K562 (cell line): ENCODE data around the gene ATXN1L. TPM values are rescaled to one million over a fixed set of nuclear protein-coding genes. Genes with fewer than 3 reads are reported as not detected.

ENCODE experiments used
- ATAC-seq: fragments of 200-7000 bp; cut with Tn5 transposase; 3 replicates; pipeline ENCODE4 v1.9.1; 2020; ENCODE audit warnings: moderate library complexity
- BruUV-seq: library from RNA; stranded (reverse); fragments of 400-500 nt; replicated peaks from 2 replicates; lab custom pipeline; 2021; lab: Mats Ljungman, UMichigan
- CTCF ChIA-PET: fragments of 300-600 bp; formaldehyde crosslinking; extraction: SDS; loops from one replicate; lab custom pipeline; 2021; ENCODE audit warnings: low intra/inter-chr PET ratio; lab: Yijun Ruan, JAX
- POLR2A ChIA-PET: fragments of 300-600, 350-650 bp; sonication (Branson Sonifier 250); formaldehyde crosslinking; extraction: SDS; loops from one replicate; lab custom pipeline; 2021; ENCODE audit warnings: antibody characterized with exemption, inconsistent platforms; lab: Yijun Ruan, JAX
- DNase-seq, 4 experiments: peaks; one replicate each; pipeline versions ENCODE4 v3.0.0 to v3.0.0-alpha.2; 2011 to 2018; ENCODE audit warnings: low spot score in 3 of 4, mixed read lengths in 3 of 4; ENCODE audit errors: extremely low read depth in 1 of 4
- FAIRE-seq: peaks from 2 replicates; lab custom pipeline; 2011; peaks lifted over from hg19 to GRCh38; lab: Jason Lieb, UNC
- H2AFZ ChIP-seq: 2 replicates; pipeline ENCODE4 v1.6.0; 2011; ENCODE audit warnings: low read depth, low read length, control low read depth, inconsistent platforms
- H3K27ac ChIP-seq: fragments of 200-600 bp; 3 replicates; pipeline ENCODE4 v1.8.0; 2011; ENCODE audit warnings: low read depth, mild to moderate bottlenecking, control low read depth, inconsistent platforms, low read length, moderate library complexity, mixed read lengths; ENCODE audit errors: extremely low read depth
- H3K27me3 ChIP-seq, 2 experiments: fragments of 300-600 bp in 1 of 2; 2 replicates in 1 of 2; 3 replicates in 1 of 2; pipeline versions ENCODE4 v1.6.0 to v1.8.0; 2011; ENCODE audit warnings: inconsistent platforms in 2 of 2, low read length in 2 of 2, mild to moderate bottlenecking in 1 of 2, mixed read lengths in 1 of 2, moderate library complexity in 1 of 2; ENCODE audit not compliant: control insufficient read depth in 2 of 2, insufficient read depth in 2 of 2
- H3K36me3 ChIP-seq: fragments of 300-600 bp; 3 replicates; pipeline ENCODE4 v1.8.0; 2011; ENCODE audit warnings: mild to moderate bottlenecking, low read length, inconsistent platforms; ENCODE audit not compliant: control insufficient read depth, insufficient read depth
- H3K4me1 ChIP-seq, 2 experiments: fragments of 200-600 bp in 1 of 2; replicated peaks in 1 of 2; 2 replicates in 1 of 2; 3 replicates in 1 of 2; pipeline versions ENCODE4 v1.5.1 to v1.8.0; 2011; ENCODE audit warnings: inconsistent platforms in 2 of 2, low read length in 2 of 2, mild to moderate bottlenecking in 1 of 2, mixed read lengths in 1 of 2, moderate library complexity in 1 of 2; ENCODE audit not compliant: control insufficient read depth in 2 of 2, insufficient read depth in 2 of 2
- H3K4me2 ChIP-seq: 2 replicates; pipeline ENCODE4 v1.6.1; 2011; ENCODE audit warnings: low read length, control low read depth, inconsistent platforms, mixed read lengths; ENCODE audit not compliant: insufficient read depth
- H3K4me3 ChIP-seq: fragments of 200-600 bp; sonication (generic), shearing (Covaris generic); 2 replicates; pipeline ENCODE4 v1.5.1; 2016; ENCODE audit warnings: control low read depth, inconsistent platforms
- H3K79me2 ChIP-seq: fragments of 200-600 bp; 3 replicates; pipeline ENCODE4 v1.8.0; 2011; ENCODE audit warnings: low read length, inconsistent platforms; ENCODE audit not compliant: control insufficient read depth, insufficient read depth
- H3K9ac ChIP-seq, 2 experiments: 2 replicates each; pipeline versions ENCODE4 v1.6.0 to v1.6.1; 2011; ENCODE audit warnings: low read depth in 2 of 2, low read length in 2 of 2, control low read depth in 1 of 2, inconsistent platforms in 1 of 2, mild to moderate bottlenecking in 1 of 2, mixed read lengths in 1 of 2; ENCODE audit not compliant: insufficient read depth in 1 of 2
- H3K9me1 ChIP-seq: one replicate; pipeline ENCODE4 v1.6.0; 2011; ENCODE audit warnings: inconsistent platforms, mild to moderate bottlenecking, low read length, moderate library complexity; ENCODE audit not compliant: control insufficient read depth, insufficient read depth
- H3K9me3 ChIP-seq: replicated peaks from 2 replicates; pipeline ENCODE4 v1.5.1; 2011; ENCODE audit warnings: low read depth, low read length, inconsistent platforms; ENCODE audit not compliant: control insufficient read depth, insufficient read depth
- H4K20me1 ChIP-seq: replicated peaks from 2 replicates; pipeline ENCODE4 v1.6.1; 2011; ENCODE audit warnings: low read length, inconsistent platforms, mixed read lengths; ENCODE audit not compliant: control insufficient read depth, insufficient read depth
- POLR2AphosphoS2 ChIP-seq: IDR thresholded peaks from 2 replicates; pipeline ENCODE4 v1.6.1; 2012; ENCODE audit warnings: low read length, improper control_type of control experiment
- RBM14 ChIP-seq: fragments of 200-400 bp; formaldehyde crosslinking; IDR thresholded peaks from 2 replicates; pipeline ENCODE4 v1.6.1; 2018; ENCODE audit warnings: low read depth, mild to moderate bottlenecking, low read length, moderate library complexity, borderline replicate concordance; ENCODE audit not compliant: insufficient read depth
- ZC3H8 ChIP-seq: fragments of 450-650 bp; IDR thresholded peaks from 2 replicates; pipeline ENCODE4 v1.6.1; 2017
- ZNF175 ChIP-seq: fragments of 200-800 bp; sonication (Bioruptor generic); IDR thresholded peaks from 2 replicates; pipeline ENCODE4 v1.6.1; 2016; ENCODE audit warnings: low read depth, mild to moderate bottlenecking, missing genetic modification characterization, missing compliant biosample characterization
- WGBS: fragments of 100-300 bp; shearing (Covaris generic); methylation state at CpG from one replicate; pipeline ENCODE4 v1.1.6; 2016; ENCODE audit warnings: low coverage, mixed read lengths; ENCODE audit not compliant: insufficient coverage; ENCODE audit errors: missing lambda C conversion rate; 5-methylcytosine and 5-hydroxymethylcytosine counted together
- in situ Hi-C: fragments of 300-500 bp; cut with MboI; formaldehyde crosslinking; loops from 4 replicates; pipeline ENCODE4 v1.15.0; 2018; ENCODE audit warnings: inconsistent platforms, mixed read lengths
- intact Hi-C: fragments of 100-400 bp; cut with micrococcal nuclease; formaldehyde crosslinking; loops from 2 replicates; pipeline ENCODE4 v1.14.2; 2022
- polyA plus RNA-seq, 8 experiments: library from polyadenylated mRNA; depleted of rRNA in 4 of 8; stranded (reverse) in 5 of 8; unstranded in 3 of 8; fragments of >200 nt; fragmentation: Nextera tagmentation in 2 of 8; fragmentation: Illumina TruSeq in 1 of 8; extraction: Ambion mirVana in 2 of 8; extraction: Trizol in 1 of 8; gene quantifications; 2 replicates each; pipeline versions ENCODE4 v1.2.1 to v1.2.3, GENCODE V29; 2011 to 2014; ENCODE audit warnings: inconsistent platforms in 1 of 8, missing spikeins in 1 of 8
- total RNA-seq, 7 experiments: library from RNA; depleted of rRNA in 6 of 7; stranded (reverse); fragments of >200 nt in 6 of 7; fragmentation: Illumina TruSeq in 2 of 7; extraction: Trizol in 2 of 7; gene quantifications; 2 replicates each; pipeline versions ENCODE4 v1.2.1 to v1.2.3, GENCODE V29; 2011 to 2021; ENCODE audit warnings: low replicate concordance in 1 of 7

The ATXN1L gene
- total and polyA plus RNA-seq, 9 of the 15 experiments (the other 6 are each of a cell fraction or from before 2014, with no cell fraction given): 1.4 to 11.3 (median 9.3) TPM

DNA sequence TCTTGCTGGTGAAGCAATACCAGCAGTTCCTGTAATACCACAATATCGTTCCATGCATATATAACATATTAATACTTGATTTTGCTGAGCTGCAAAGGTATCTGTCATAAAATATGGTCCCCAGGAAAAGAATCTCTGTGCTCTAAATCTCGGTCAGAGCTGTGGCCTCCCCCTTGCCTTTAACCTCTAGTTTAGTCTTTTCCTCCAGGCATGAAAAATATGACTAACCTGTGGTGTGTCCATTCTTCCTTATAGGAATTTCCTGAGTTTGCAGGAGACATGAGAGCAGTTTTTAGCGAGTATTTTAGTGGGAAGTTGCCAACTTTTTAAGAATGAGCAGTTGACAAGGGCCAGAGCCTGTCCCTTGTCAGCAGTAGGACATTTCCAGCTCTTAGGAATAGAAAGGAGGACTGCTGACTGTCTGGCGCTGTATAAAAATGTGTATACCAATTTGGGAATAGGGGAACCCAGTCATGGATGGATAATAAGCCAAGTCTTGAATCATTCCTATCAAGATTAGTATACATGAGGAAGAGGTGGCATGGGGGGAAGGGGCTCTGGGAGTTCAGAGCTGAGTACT, 8.7 kb downstream of the ATXN1L start:
- POLR2A ChIA-PET: interaction anchor here (0.6 to 2.4 kb wide), 3 partner anchors 9 to 175 kb away, joined by 3 to 12 read pairs (median 4); partner anchors contain the start of gene ATXN1L
- WGBS: 69% methylated on average over 4 of the region's 4 CpGs
- no peak overlapping the region for H2AFZ ChIP-seq
- in situ Hi-C loops (no loop called here), intact Hi-C loops (no loop called here)
- no peak overlapping the region for H3K9ac ChIP-seq
- no peak overlapping the region for H3K4me3 ChIP-seq
- no peaks in the 10 kb centered on the region for H3K27me3 ChIP-seq
- no peak overlapping the region for H3K27ac ChIP-seq
- FAIRE-seq (no peak), DNase-seq (no peak), ATAC-seq (no peak)
- no peak overlapping the region for H3K4me2 ChIP-seq
- no peak for TF ChIP-seq ZNF175 (CRISPR knock-in tag)
- TF ChIP-seq ZC3H8: no peak
- no peak for TF ChIP-seq RBM14
- TF ChIP-seq POLR2AphosphoS2: no peak
- no peaks in the 10 kb centered on the region; a peak in 1 of 5 replicates for H3K4me1 ChIP-seq
- H3K9me3 ChIP-seq: no peaks in the 10 kb centered on the region
- peaks cover 4% of the 10 kb centered on the region for H4K20me1 ChIP-seq
- H3K36me3 ChIP-seq: peaks cover 50% of the 10 kb centered on the region
- CTCF ChIA-PET: no interaction called here
- H3K79me2 ChIP-seq: no peaks in the 10 kb centered on the region; the same call in 2 of the 3 replicates
- BruUV-seq: no TSS peak
- H3K9me1 ChIP-seq: peaks cover 3% of the 10 kb centered on the region
